K562 (cell line): ENCODE measurements around the gene RSPH6A. TPM values are rescaled to one million over a fixed set of nuclear protein-coding genes. Genes with fewer than 3 reads are reported as not detected.

Experiments
- CHCHD3 ChIP-seq: fragments of 250-450 bp; sonication (Bioruptor Pico); IDR thresholded peaks from 2 replicates; pipeline ENCODE4 v2.1.2; 2022; ENCODE audit warnings: mild to moderate bottlenecking
- CHD7 ChIP-seq: fragments of 200-600 bp; sonication (generic); IDR thresholded peaks from one replicate; pipeline ENCODE4 v1.6.1; 2012; ENCODE audit warnings: mild to moderate bottlenecking, low read depth, low read length, inconsistent platforms
- ELF4 ChIP-seq: fragments of 450-650 bp; formaldehyde crosslinking; IDR thresholded peaks from 2 replicates; pipeline ENCODE4 v1.4.0; 2022; ENCODE audit warnings: missing genetic modification characterization
- HDAC6 ChIP-seq: IDR thresholded peaks from 2 replicates; pipeline ENCODE4 v1.6.1; 2012; ENCODE audit warnings: low read depth, mild to moderate bottlenecking, control low read depth, inconsistent platforms, low read length, moderate library complexity
- TEAD2 ChIP-seq: fragments of 450-650 bp; IDR thresholded peaks from 2 replicates; pipeline ENCODE4 v1.6.1; 2016; ENCODE audit warnings: missing genetic modification characterization, control low read depth, missing compliant biosample characterization
- ZNF431 ChIP-seq: sonication (generic); formaldehyde crosslinking; IDR thresholded peaks from 2 replicates; pipeline ENCODE4 v1.8.0; 2022; ENCODE audit warnings: mild to moderate bottlenecking, missing genetic modification reagents
- ZNF583 ChIP-seq: fragments of 250-450 bp; sonication (Bioruptor Pico); IDR thresholded peaks from 2 replicates; pipeline ENCODE4 v1.4.0; 2020
- polyA plus RNA-seq, 8 experiments: library from polyadenylated mRNA; depleted of rRNA in 4 of 8; stranded (reverse) in 5 of 8; unstranded in 3 of 8; fragments of >200 nt; fragmentation: Nextera tagmentation in 2 of 8; fragmentation: Illumina TruSeq in 1 of 8; extraction: Ambion mirVana in 2 of 8; extraction: Trizol in 1 of 8; gene quantifications; 2 replicates each; pipeline versions ENCODE4 v1.2.1 to v1.2.3, GENCODE V29; 2011 to 2014; ENCODE audit warnings: inconsistent platforms in 1 of 8, missing spikeins in 1 of 8
- total RNA-seq, 7 experiments: library from RNA; depleted of rRNA in 6 of 7; stranded (reverse); fragments of >200 nt in 6 of 7; fragmentation: Illumina TruSeq in 2 of 7; extraction: Trizol in 2 of 7; gene quantifications; 2 replicates each; pipeline versions ENCODE4 v1.2.1 to v1.2.3, GENCODE V29; 2011 to 2021; ENCODE audit warnings: low replicate concordance in 1 of 7
- TF ChIP-seq, protein P1 (sequence below): fragments of 450-650 bp; IDR thresholded peaks from 2 replicates; pipeline ENCODE4 v1.6.1; 2016
- TF ChIP-seq, protein P2 (sequence below), 2 experiments: fragments of 450-650 bp in 1 of 2; sonication (generic) in 1 of 2; formaldehyde crosslinking; conservative IDR thresholded peaks; 2 replicates each; pipeline versions ENCODE4 v1.4.0 to v1.8.1; 2020 to 2022; ENCODE audit warnings: mild to moderate bottlenecking in 1 of 2, missing genetic modification reagents in 1 of 2
- TF ChIP-seq, protein P3 (sequence below): fragments of 450-650 bp; IDR thresholded peaks from 2 replicates; pipeline ENCODE4 v1.6.1; 2018; ENCODE audit warnings: mild to moderate bottlenecking, low read depth; ENCODE audit not compliant: partially characterized antibody
- TF ChIP-seq, protein P4 (sequence below): fragments of 250-450 bp; sonication (Bioruptor Pico); IDR thresholded peaks from 2 replicates; pipeline ENCODE4 v1.8.0; 2022; ENCODE audit warnings: moderate library complexity, mild to moderate bottlenecking, inconsistent platforms

RSPH6A gene
- total and polyA plus RNA-seq, 9 of the 15 experiments (the other 6 are each of a cell fraction or from before 2014, with no cell fraction given), result 0.03 to 0.15 (median 0.07) TPM; not detected in 5

GRCh38 chr19:45767881-45768654 is 47.0 kb downstream of the RSPH6A start (continued):
- TF ChIP-seq HDAC6, result peak; percentile 85; the same call in 1 of the 2 replicates
- TF ChIP-seq, protein P1, sequence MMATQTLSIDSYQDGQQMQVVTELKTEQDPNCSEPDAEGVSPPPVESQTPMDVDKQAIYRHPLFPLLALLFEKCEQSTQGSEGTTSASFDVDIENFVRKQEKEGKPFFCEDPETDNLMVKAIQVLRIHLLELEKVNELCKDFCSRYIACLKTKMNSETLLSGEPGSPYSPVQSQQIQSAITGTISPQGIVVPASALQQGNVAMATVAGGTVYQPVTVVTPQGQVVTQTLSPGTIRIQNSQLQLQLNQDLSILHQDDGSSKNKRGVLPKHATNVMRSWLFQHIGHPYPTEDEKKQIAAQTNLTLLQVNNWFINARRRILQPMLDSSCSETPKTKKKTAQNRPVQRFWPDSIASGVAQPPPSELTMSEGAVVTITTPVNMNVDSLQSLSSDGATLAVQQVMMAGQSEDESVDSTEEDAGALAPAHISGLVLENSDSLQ, result peak; percentile 75
- TF ChIP-seq, protein P2, sequence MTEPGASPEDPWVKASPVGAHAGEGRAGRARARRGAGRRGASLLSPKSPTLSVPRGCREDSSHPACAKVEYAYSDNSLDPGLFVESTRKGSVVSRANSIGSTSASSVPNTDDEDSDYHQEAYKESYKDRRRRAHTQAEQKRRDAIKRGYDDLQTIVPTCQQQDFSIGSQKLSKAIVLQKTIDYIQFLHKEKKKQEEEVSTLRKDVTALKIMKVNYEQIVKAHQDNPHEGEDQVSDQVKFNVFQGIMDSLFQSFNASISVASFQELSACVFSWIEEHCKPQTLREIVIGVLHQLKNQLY (CRISPR knock-in tag; conservative IDR thresholded peaks at IDR 0.05), result no peak
- no peak for TF ChIP-seq TEAD2 (tag)
- TF ChIP-seq ELF4 (CRISPR knock-in tag), result no peak
- TF ChIP-seq CHD7, result no peak
- peak; percentile 65 for TF ChIP-seq ZNF431 (CRISPR knock-in tag)
- TF ChIP-seq, protein P3, sequence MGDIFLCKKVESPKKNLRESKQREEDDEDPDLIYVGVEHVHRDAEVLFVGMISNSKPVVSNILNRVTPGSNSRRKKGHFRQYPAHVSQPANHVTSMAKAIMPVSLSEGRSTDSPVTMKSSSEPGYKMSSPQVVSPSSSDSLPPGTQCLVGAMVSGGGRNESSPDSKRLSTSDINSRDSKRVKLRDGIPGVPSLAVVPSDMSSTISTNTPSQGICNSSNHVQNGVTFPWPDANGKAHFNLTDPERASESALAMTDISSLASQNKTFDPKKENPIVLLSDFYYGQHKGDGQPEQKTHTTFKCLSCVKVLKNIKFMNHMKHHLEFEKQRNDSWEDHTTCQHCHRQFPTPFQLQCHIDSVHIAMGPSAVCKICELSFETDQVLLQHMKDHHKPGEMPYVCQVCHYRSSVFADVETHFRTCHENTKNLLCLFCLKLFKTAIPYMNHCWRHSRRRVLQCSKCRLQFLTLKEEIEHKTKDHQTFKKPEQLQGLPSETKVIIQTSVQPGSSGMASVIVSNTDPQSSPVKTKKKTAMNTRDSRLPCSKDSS, result no peak
- TF ChIP-seq CHCHD3 (CRISPR knock-in tag), result no peak
- TF ChIP-seq, protein P4, sequence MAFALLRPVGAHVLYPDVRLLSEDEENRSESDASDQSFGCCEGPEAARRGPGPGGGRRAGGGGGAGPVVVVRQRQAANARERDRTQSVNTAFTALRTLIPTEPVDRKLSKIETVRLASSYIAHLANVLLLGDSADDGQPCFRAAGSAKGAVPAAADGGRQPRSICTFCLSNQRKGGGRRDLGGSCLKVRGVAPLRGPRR (CRISPR knock-in tag), result no peak
- TF ChIP-seq ZNF583 (CRISPR knock-in tag), result no peak
